ENCODE results near the gene SORCS2.

SORCS2 gene

GRCh38 chr4:7248857-7249256 lies 56.5 kb downstream of the SORCS2 start:
- DNase-seq = no peak

GRCh38 chr4:7251321-7251720 lies 59.0 kb downstream of the SORCS2 start:
- DNase-seq = no peak

GRCh38 chr4:7252051-7252450 lies 59.7 kb downstream of the SORCS2 start:
- DNase-seq = no peak

- no peak for DNase-seq
These were observed 60.4 kb downstream of the SORCS2 start for GRCh38 chr4:7252510-7253340.

GRCh38 chr4:7253341-7253700 lies 61.0 kb downstream of the SORCS2 start:
- no peak for DNase-seq

GRCh38 chr4:7253837-7254236 lies 61.5 kb downstream of the SORCS2 start:
- no peak for DNase-seq

- DNase-seq = no peak
These were observed 62.6 kb downstream of the SORCS2 start for GRCh38 chr4:7254736-7255487.

- DNase-seq = no peak
These were observed 63.1 kb downstream of the SORCS2 start for GRCh38 chr4:7255488-7255881.

- no peak for DNase-seq
These were observed 63.7 kb downstream of the SORCS2 start for GRCh38 chr4:7255996-7256395.

- no peak for DNase-seq
These were observed 64.9 kb downstream of the SORCS2 start for GRCh38 chr4:7256984-7257810.

- DNase-seq = no peak
These were observed 66.7 kb downstream of the SORCS2 start for GRCh38 chr4:7259039-7259438.

- DNase-seq = no peak
These were observed 68.2 kb downstream of the SORCS2 start for GRCh38 chr4:7260569-7260968.

- no peak for DNase-seq
These were observed 68.7 kb downstream of the SORCS2 start for GRCh38 chr4:7261087-7261486.

- DNase-seq = no peak
These were observed 69.2 kb downstream of the SORCS2 start for GRCh38 chr4:7261536-7261935.

GRCh38 chr4:7262134-7262533 lies 69.8 kb downstream of the SORCS2 start:
- DNase-seq = no peak

GRCh38 chr4:7263166-7263565 lies 70.8 kb downstream of the SORCS2 start:
- DNase-seq = no peak

GRCh38 chr4:7264694-7265093 lies 72.4 kb downstream of the SORCS2 start:
- no peak for DNase-seq

- no peak for DNase-seq
These were observed 74.4 kb downstream of the SORCS2 start for GRCh38 chr4:7266525-7267292.

- DNase-seq = no peak
These were observed 75.5 kb downstream of the SORCS2 start for GRCh38 chr4:7267829-7268228.

GRCh38 chr4:7268941-7269340 lies 76.6 kb downstream of the SORCS2 start:
- DNase-seq = no peak

GRCh38 chr4:7270121-7270520 lies 77.8 kb downstream of the SORCS2 start:
- no peak for DNase-seq

- no peak for DNase-seq
These were observed 80.1 kb downstream of the SORCS2 start for GRCh38 chr4:7272404-7272803.

Data from NCI-H2081 treated with DMSO at 0.1 percent for 48 hours (cell line).